Measurements from ENCODE around the gene COL6A1. TPM values are rescaled to one million over a fixed set of nuclear protein-coding genes. Genes with fewer than 3 reads are reported as not detected.

Gene COL6A1
- polyA plus RNA-seq, 1 donor from 2014 or later: 29.4 TPM

DNA sequence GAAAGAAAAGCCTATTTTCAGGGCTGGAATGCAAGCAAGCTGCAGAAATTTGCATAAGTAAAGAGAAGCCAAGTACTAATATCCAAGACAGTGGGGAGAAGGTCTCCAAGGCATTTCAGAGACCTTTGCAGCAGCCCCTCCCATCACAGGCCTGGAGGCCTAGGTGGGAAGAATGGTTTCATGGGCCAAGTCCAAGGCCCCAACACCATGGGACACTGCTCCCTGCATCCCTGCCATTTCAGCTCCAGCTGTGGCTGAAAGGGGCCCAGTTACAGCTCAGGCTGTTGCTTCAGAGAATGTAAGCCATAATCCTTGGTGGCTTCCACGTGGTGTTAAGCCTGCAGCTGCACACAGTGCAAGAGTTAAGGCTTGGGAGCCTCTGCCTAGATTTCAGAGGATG lies 16.9 kb upstream of the COL6A1 start:
- Histone ChIP-seq H4K20me1 (ENCODE audit: insufficient read depth) (no peaks in the 10 kb centered on the region), H3K9ac (ENCODE audit: low read length) (no peak overlapping the region), H3K9me2 (ENCODE audit: insufficient read depth, low read length) (no peaks in the 10 kb centered on the region), H3K27ac (ENCODE audit: low read length) (no peak overlapping the region), H3K4me3 (ENCODE audit: low read length) (no peak overlapping the region), H3F3A (ENCODE audit: insufficient read depth, low read length, poor library complexity, severe bottlenecking) (no peaks in the 10 kb centered on the region), H3K79me2 (replicated peaks; ENCODE audit: insufficient read depth, low read length) (no peaks in the 10 kb centered on the region), H2AFZ (ENCODE audit: low read depth, low read length) (no peak overlapping the region), H3K27me3 (ENCODE audit: insufficient read depth, low read depth, low read length) (no peaks in the 10 kb centered on the region), H3K9me3 (ENCODE audit: low read length) (peaks cover 3% of the 10 kb centered on the region), H3K4me2 (ENCODE audit: low read length) (no peak overlapping the region), H3K36me3 (ENCODE audit: insufficient read depth, low read length) (no peaks in the 10 kb centered on the region)
- TF ChIP-seq EZH2 (IDR thresholded peaks at IDR 0.05; ENCODE audit: borderline replicate concordance, insufficient read depth, low read length, poor library complexity, severe bottlenecking) (no peak), POLR2AphosphoS5 (IDR thresholded peaks at IDR 0.05) (no peak), RAD21 (conservative IDR thresholded peaks at IDR 0.05) (no peak), MXI1 (conservative IDR thresholded peaks at IDR 0.05; ENCODE audit: poor library complexity, severe bottlenecking) (no peak), EP300 (conservative IDR thresholded peaks at IDR 0.05; ENCODE audit: poor library complexity, severe bottlenecking) (no peak), TAF1 (IDR thresholded peaks at IDR 0.05; ENCODE audit: low read depth) (no peak), SMC3 (conservative IDR thresholded peaks at IDR 0.05; ENCODE audit: poor library complexity) (no peak), REST (IDR thresholded peaks at IDR 0.05; ENCODE audit: borderline replicate concordance) (no peak)
- TF ChIP-seq, protein P1, sequence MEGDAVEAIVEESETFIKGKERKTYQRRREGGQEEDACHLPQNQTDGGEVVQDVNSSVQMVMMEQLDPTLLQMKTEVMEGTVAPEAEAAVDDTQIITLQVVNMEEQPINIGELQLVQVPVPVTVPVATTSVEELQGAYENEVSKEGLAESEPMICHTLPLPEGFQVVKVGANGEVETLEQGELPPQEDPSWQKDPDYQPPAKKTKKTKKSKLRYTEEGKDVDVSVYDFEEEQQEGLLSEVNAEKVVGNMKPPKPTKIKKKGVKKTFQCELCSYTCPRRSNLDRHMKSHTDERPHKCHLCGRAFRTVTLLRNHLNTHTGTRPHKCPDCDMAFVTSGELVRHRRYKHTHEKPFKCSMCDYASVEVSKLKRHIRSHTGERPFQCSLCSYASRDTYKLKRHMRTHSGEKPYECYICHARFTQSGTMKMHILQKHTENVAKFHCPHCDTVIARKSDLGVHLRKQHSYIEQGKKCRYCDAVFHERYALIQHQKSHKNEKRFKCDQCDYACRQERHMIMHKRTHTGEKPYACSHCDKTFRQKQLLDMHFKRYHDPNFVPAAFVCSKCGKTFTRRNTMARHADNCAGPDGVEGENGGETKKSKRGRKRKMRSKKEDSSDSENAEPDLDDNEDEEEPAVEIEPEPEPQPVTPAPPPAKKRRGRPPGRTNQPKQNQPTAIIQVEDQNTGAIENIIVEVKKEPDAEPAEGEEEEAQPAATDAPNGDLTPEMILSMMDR (IDR thresholded peaks at IDR 0.05; ENCODE audit: poor library complexity, severe bottlenecking): no peak

- Histone ChIP-seq H3K4me3 (ENCODE audit: low read length) (no peak overlapping the region), H3K9ac (ENCODE audit: low read length) (no peak overlapping the region), H3K4me2 (ENCODE audit: low read length) (no peak overlapping the region), H3F3A (ENCODE audit: insufficient read depth, low read length, poor library complexity, severe bottlenecking) (no peaks in the 10 kb centered on the region), H3K27me3 (ENCODE audit: insufficient read depth, low read depth, low read length) (no peaks in the 10 kb centered on the region), H4K20me1 (ENCODE audit: insufficient read depth) (no peaks in the 10 kb centered on the region), H3K79me2 (replicated peaks; ENCODE audit: insufficient read depth, low read length) (no peaks in the 10 kb centered on the region), H3K9me3 (ENCODE audit: low read length) (peaks cover 3% of the 10 kb centered on the region), H3K36me3 (ENCODE audit: insufficient read depth, low read length) (no peaks in the 10 kb centered on the region), H2AFZ (ENCODE audit: low read depth, low read length) (no peak overlapping the region), H3K27ac (ENCODE audit: low read length) (no peak overlapping the region), H3K9me2 (ENCODE audit: insufficient read depth, low read length) (no peaks in the 10 kb centered on the region)
- no peak for TF ChIP-seq EP300 (conservative IDR thresholded peaks at IDR 0.05; ENCODE audit: poor library complexity, severe bottlenecking)
- no peak for TF ChIP-seq RAD21 (conservative IDR thresholded peaks at IDR 0.05)
- TF ChIP-seq REST (IDR thresholded peaks at IDR 0.05; ENCODE audit: borderline replicate concordance): no peak
- no peak for TF ChIP-seq TAF1 (IDR thresholded peaks at IDR 0.05; ENCODE audit: low read depth)
- TF ChIP-seq, protein P1 (IDR thresholded peaks at IDR 0.05; ENCODE audit: poor library complexity, severe bottlenecking): no peak
- TF ChIP-seq EZH2 (IDR thresholded peaks at IDR 0.05; ENCODE audit: borderline replicate concordance, insufficient read depth, low read length, poor library complexity, severe bottlenecking): no peak
- no peak for TF ChIP-seq POLR2AphosphoS5 (IDR thresholded peaks at IDR 0.05)
- TF ChIP-seq SMC3 (conservative IDR thresholded peaks at IDR 0.05; ENCODE audit: poor library complexity): no peak
- no peak for TF ChIP-seq MXI1 (conservative IDR thresholded peaks at IDR 0.05; ENCODE audit: poor library complexity, severe bottlenecking)
Measured at GRCh38 chr21:45965084-45965809, 16.3 kb upstream of the COL6A1 start.

All from neural cell (in vitro differentiated cells).